Measurements from ENCODE around the gene CCDC177. TPM values are rescaled to one million over a fixed set of nuclear protein-coding genes. Genes with fewer than 3 reads are reported as not detected.

CCDC177 gene
- total and polyA plus RNA-seq, 2 experiments from 2014 or later: not detected

- Histone ChIP-seq H3K9me3 (ENCODE audit: low read depth) (no peaks in the 10 kb centered on the region), H3K4me1 (ENCODE audit: low read depth) (no peaks in the 10 kb centered on the region), H3K4me3 (no peak overlapping the region), H3K36me3 (no peaks in the 10 kb centered on the region), H3K27me3 (peaks cover 22% of the 10 kb centered on the region), H3K27ac (no peak overlapping the region)
- no peak for TF ChIP-seq CTCF (IDR thresholded peaks at IDR 0.05; ENCODE audit: low read depth, low read length)
- DNase-seq (ENCODE audit: low read depth in 1 of 2, low spot score in 1 of 2): peak in 1 of 2 donors; percentile 97
Measured at GRCh38 chr14:69543341-69544115, 31.1 kb downstream of the CCDC177 start.

- Histone ChIP-seq H3K36me3 (no peaks in the 10 kb centered on the region), H3K9me3 (ENCODE audit: low read depth) (no peaks in the 10 kb centered on the region), H3K27ac (no peak overlapping the region), H3K27me3 (peaks cover 28% of the 10 kb centered on the region), H3K4me3 (no peak overlapping the region), H3K4me1 (ENCODE audit: low read depth) (no peaks in the 10 kb centered on the region)
- TF ChIP-seq CTCF (IDR thresholded peaks at IDR 0.05; ENCODE audit: low read depth, low read length): no peak
- no peak for DNase-seq (ENCODE audit: low read depth in 1 of 2, low spot score in 1 of 2)
Measured at GRCh38 chr14:69542311-69542710, 32.4 kb downstream of the CCDC177 start.

- H3K36me3 ChIP-seq: no peaks in the 10 kb centered on the region
- no peak for DNase-seq (ENCODE audit: low read depth in 1 of 2, low spot score in 1 of 2)
Measured at GRCh38 chr14:69540654-69541335, 33.9 kb downstream of the CCDC177 start.

GRCh38 chr14:69539631-69540410 is 34.9 kb downstream of the CCDC177 start:
- H3K27ac ChIP-seq: no peak overlapping the region
- DNase-seq (ENCODE audit: low read depth in 1 of 2, low spot score in 1 of 2): peak in 1 of 2 donors; percentile 90
- no peak for TF ChIP-seq CTCF (IDR thresholded peaks at IDR 0.05; ENCODE audit: low read depth, low read length)
- no peaks in the 10 kb centered on the region for H3K4me1 ChIP-seq (ENCODE audit: low read depth)
- H3K27me3 ChIP-seq: peaks cover 31% of the 10 kb centered on the region
- H3K4me3 ChIP-seq: no peak overlapping the region
- H3K36me3 ChIP-seq: no peaks in the 10 kb centered on the region
- H3K9me3 ChIP-seq (ENCODE audit: low read depth): no peaks in the 10 kb centered on the region

More at GRCh38 chr14:69540654-69541335, 33.9 kb downstream of the CCDC177 start:
- peaks cover 31% of the 10 kb centered on the region for H3K27me3 ChIP-seq
- H3K4me3 ChIP-seq: no peak overlapping the region
- no peak for TF ChIP-seq CTCF (IDR thresholded peaks at IDR 0.05; ENCODE audit: low read depth, low read length)
- no peaks in the 10 kb centered on the region for H3K4me1 ChIP-seq (ENCODE audit: low read depth)
- no peak overlapping the region for H3K27ac ChIP-seq
- H3K9me3 ChIP-seq (ENCODE audit: low read depth): no peaks in the 10 kb centered on the region

GRCh38 chr14:69538766-69539165 is 35.9 kb downstream of the CCDC177 start:
- no peak for DNase-seq (ENCODE audit: low read depth in 1 of 2, low spot score in 1 of 2)
- no peak overlapping the region for H3K4me3 ChIP-seq
- H3K27ac ChIP-seq: no peak overlapping the region
- no peaks in the 10 kb centered on the region for H3K36me3 ChIP-seq
- peaks cover 22% of the 10 kb centered on the region for H3K27me3 ChIP-seq
- TF ChIP-seq CTCF (IDR thresholded peaks at IDR 0.05; ENCODE audit: low read depth, low read length): no peak
- no peaks in the 10 kb centered on the region for H3K4me1 ChIP-seq (ENCODE audit: low read depth)
- no peaks in the 10 kb centered on the region for H3K9me3 ChIP-seq (ENCODE audit: low read depth)
